Inflammatory macrophage treated with lipopolysaccharide for 4 hours (primary cell): ENCODE data around the gene JMJD6.
"Not testable (repeated sequence)": the region's sequence is repeated elsewhere in the genome, so short reads cannot be mapped to it uniquely, and the experiment has no call there.

ENCODE experiments used
- DNase-seq: peaks from one replicate; pipeline ENCODE4 v3.0.0-alpha.2; 2020

Gene JMJD6

GRCh38 chr17:76736349-76737081 is 10.1 kb upstream of the JMJD6 start:
- peak; percentile 74 for DNase-seq

DNA sequence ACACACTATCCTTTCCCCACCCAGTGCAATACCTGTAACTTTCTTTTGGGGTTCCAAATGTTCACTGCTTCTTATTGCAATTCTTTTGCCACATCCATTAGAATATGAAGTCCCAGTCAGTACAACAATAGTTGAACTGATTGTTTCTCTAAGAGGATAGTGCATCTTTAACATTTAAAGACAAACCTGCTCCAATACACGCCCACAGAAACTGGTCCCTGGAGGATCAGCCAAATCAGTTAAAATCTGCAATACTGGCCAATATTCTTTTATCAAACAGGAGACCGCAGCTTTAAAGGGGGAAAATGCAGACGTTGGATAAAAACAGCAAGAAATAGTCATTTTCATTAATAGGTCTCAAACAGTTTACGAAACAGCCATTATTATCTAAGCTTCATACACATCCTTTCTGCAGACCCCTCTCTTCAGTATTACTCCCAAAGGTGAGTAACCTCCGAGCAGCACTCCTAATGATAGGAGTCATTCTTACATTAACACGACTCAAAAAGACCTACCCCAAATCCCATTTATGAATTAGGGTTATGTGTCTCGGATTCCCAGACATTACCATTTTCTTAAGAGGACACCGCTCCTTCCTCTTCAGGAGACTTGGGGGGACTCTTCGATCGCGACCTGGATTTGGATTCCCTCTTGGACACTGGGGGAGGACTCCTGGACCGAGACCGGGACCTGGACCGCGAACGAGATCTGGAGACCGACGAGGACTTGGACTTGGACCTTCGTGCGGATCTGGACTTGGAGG is 9.4 kb upstream of the JMJD6 start:
- DNase-seq = no peak

DNA sequence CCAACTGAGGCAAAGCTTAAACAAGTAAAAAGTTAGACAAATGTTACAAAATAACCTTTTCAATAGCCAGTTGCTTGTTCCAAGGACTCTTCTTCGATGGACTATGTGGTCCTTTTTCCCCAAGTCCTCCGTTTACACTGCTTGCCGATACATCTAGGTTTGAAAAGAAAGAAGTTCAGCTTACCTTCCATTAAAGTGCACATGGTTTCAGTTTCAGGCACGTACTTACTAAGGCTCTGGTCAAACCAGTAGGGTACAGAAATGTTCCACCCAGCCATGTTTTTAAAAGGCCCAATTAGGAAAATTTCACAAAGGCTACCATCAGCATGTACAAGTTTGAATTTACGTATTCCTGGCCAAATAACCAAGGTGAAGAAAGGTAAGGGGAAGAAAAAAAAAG is 8.6 kb upstream of the JMJD6 start:
- DNase-seq = peak; percentile 66

DNA sequence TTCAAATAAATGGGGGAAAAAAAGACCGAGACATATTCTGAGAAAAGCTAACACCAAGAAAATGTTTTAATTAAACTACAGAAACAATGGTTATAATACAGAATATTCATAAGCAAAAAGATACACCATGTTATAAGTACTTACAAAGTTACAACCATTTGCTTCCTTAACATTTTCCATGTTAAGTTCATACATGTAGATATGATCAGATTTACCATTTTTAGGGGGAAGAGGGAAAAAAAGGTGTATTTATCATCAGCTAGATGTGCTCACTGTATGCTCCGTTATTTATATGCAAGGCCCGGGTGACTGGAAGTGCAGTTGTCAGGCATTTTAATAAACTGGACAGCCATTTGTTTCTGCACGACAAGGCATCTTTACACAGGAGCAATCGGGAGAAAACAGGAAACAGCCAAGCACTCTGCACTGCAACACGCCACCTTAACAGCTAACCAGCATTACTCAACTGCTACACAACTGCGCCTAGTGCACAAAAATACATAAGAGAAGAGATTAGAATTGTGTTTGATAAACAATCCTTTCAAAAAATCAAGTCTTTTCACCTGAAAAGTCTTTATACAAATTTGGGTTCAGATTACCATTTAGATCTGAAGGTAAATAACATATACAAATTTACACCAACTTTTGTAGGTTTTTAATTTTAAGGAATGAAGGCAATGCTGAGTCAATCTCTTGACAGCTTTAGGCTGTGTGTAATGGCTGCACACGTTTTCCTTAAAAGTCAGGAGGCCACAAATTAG is 7.9 kb upstream of the JMJD6 start:
- peak; percentile 49 for DNase-seq

GRCh38 chr17:76733618-76733957 is 7.2 kb upstream of the JMJD6 start:
- DNase-seq = no peak

GRCh38 chr17:76732734-76733617 is 6.6 kb upstream of the JMJD6 start:
- no peak for DNase-seq

- DNase-seq = not testable (repeated sequence)
Observed at GRCh38 chr17:76731800-76732733, 5.7 kb upstream of the JMJD6 start.

GRCh38 chr17:76727745-76728456 is 1.5 kb upstream of the JMJD6 start:
- DNase-seq = peak; percentile 73

- peak; percentile 69 for DNase-seq
Observed at GRCh38 chr17:76726776-76727718, 641 bp upstream of the JMJD6 start, which contains the start of gene METTL23. TSS of gene METTL23 (plus strand) at chr17:76726839. CDS start at chr17:76729711, 2,872 bp downstream.

DNA sequence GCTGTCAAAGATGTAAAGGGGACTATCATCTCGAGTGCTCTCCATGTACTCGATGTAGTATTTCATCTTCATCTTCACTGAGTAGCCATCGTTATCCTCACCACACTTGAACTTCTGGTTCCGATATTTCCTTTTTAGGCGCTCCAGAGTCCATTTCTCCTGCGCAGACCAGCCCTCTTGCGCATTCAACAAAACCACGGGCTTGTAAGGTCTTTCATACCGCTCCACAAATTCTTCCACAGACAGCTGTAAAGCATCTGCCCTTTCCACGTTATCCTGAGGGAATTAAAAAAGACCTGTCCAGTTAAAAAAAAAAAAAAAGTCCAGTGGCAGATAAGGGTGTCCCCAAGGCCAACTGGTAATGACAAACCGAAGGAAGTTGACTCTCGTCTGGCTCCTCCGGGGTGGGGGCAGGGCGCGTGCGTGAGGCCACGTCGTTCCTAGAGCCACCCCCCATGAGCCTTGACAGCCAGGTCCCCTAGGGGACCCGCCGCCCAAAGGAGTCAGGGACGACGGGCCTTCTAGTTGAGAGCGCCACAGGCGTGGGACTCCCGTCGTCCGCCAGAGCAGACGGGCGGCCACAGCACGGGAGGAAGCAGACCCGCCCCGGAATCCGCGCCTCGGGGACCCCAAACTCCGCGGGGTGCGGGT is 701 bp downstream of the JMJD6 start:
- peak; percentile 77 for DNase-seq

- no peak for DNase-seq
Observed at GRCh38 chr17:76723812-76724211, 2.6 kb downstream of the JMJD6 start.

GRCh38 chr17:76722977-76723376 is 3.4 kb downstream of the JMJD6 start:
- not testable (repeated sequence) for DNase-seq

DNA sequence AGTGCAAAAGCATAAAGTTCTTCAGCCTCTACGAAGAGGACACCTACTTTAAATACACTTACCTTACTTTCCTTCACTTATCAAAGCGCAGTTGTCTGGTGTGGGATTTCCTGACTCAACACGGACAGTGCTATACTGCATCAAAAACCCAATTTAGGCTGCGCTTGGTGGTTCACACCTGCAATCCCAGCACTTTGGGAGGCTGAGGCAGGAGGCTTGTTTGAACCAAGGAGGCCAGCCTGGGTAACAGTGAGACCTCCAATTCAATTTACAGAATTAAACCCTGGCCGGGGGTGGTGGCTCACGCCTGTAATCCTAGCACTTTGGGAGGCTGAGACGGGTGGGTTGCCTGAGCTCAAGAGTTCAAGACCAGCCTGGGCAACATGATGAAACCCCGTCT is 4.1 kb downstream of the JMJD6 start:
- no peak for DNase-seq

DNA sequence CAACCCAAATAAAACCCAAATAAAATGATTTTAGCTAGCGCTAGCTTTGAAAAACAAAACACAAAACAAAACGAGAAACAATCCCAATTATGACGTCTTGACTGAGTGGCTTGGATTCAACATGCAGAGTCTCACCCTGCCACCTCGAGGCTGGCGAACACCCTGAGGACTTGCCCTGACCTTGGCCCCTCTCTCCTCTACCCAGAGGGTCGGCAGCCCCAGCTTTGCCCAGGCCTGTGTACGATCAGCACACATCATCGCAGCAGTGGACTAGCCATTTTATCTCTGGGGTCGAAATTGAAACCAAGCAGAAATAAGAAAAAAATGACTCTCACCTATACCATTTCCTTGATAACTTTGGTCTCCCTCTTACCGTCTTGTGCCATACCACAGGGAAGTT is 4.9 kb downstream of the JMJD6 start:
- DNase-seq = no peak

DNA sequence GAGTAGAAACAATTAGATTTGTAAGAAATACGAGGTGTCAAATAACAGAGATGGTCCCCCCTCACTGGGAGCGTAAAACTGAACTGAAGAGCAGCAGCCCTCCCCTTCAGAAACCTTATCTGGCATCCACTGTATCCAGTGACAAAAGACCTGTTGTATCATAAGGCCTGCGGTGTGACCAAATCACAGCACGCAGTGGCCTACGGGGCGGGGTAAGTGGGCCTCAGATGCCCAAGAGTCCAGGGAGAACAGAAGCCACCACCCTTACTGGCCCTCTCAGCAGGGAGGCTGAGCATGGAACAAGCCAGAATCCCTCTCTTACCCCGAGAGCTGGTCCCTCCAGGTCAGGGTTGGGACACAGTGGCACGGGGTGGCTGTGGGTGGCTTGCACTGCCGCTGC is 5.5 kb downstream of the JMJD6 start:
- DNase-seq = no peak

GRCh38 chr17:76720211-76720610 is 6.2 kb downstream of the JMJD6 start:
- DNase-seq = no peak

DNA sequence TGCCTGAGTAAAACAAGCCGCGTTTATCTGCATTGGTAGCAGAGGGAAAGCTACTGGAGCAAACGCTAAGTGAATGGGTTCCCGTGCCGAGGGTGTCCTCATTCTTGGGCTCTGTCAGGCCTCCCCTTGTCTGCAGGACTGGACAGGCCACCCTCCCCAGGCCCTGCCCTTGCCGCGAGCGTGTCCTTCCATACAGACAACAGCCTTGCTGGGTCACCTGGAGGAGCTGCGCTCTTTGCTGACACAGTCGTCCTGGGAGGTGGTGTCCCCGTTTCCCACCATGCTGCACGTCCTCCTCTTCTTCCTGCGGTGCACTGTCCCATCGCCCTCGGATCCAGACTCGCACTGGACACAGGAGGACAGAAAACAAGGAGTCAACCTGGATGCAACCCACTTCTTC is 7.9 kb downstream of the JMJD6 start:
- DNase-seq = no peak

GRCh38 chr17:76716839-76717215 is 9.6 kb downstream of the JMJD6 start:
- no peak for DNase-seq
